UCSD-AML1 (cell line): Measurements from ENCODE around the gene YAE1.
"Not testable (repeated sequence)": the region's sequence is repeated elsewhere in the genome, so short reads cannot be mapped to it uniquely, and the experiment has no call there.

ENCODE experiments used
- DNase-seq: peaks from one replicate; lab custom pipeline; 2025; ENCODE audit not compliant: unreplicated experiment; lab: John Stamatoyannopoulos, UW

YAE1 gene, protein sequence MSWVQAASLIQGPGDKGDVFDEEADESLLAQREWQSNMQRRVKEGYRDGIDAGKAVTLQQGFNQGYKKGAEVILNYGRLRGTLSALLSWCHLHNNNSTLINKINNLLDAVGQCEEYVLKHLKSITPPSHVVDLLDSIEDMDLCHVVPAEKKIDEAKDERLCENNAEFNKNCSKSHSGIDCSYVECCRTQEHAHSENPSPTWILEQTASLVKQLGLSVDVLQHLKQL

DNA sequence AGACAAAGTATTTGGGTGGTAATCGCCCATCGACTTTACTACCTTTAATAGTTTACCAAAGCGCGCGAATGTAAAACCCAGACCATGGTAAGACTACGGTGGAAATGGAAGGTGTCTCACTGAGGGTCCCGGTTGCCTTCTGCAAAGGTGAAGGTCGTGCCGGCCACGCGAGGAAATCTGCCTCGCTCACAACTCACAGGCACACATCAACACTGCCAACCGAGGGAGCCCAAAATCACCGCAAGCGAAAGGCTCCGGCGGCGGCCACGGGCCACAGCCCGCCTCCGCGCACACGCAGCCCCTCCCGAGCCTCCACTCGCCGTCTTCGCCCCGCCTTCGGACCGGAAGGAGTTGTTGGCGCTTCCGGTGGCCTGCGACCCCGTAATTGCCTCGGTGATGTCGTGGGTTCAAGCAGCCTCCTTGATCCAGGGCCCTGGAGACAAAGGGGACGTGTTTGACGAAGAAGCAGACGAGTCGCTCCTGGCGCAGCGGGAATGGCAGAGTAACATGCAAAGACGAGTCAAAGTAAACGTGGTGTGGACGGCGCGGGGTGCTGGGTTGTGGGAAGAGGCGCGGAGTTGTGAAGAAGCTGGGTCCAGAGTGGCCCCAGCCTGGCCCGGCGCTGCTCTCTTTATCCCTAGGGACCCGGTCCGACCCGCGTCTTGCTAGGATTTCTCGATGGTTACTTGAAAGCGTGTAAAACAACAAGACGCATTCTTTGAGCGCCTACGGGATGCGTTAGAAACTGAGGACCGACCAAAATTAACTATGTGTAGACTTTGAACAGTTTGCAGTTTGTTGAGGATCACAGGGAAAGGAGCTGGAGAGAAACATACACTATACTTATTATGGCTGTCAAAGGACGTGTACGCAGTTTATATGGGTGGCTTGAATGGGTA lies at the start of gene YAE1:
YAE1 (plus strand) TSS at position 382 of the 899 bp plus-strand sequence; CDS start at position 397, 15 bp downstream.
- DNase-seq: peak; percentile 69

DNA sequence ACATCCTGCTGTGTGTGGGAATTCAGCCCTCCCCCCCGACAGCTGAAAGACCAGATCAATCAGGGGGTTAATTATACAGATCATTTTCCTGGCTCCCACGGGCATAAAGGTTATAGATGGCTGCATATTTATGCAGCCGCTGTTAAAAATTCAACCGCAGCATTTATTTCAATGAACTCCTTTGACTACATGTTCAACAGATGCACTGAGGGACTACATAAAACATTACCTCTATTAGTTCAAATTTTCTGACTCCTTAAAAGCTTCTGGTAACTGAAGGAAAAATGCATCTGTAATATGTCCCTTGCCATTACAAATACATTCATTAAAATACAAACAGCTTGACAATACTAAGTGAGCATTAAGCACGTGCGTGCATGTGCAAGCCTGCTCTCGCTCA lies 49.7 kb upstream of the YAE1 start:
- no peak for DNase-seq

DNA sequence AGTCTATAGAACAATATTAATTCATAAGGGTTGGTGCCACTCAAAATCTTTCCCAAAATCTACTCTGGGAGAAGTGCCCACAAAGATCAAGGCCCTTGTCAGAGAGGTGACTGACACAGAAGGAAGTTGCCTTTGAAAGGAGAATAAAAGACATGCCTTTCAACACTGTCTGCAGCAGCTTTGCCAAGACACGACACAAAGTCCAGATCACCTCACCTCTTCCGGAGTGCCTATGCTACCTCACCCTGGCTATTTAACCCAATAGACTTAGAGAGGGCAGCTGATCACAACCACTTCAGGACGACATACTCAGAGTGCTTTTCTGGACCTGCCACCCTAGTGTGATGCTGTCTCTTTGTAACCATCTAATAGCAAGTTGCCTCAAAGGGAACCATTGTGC lies 49.0 kb upstream of the YAE1 start:
- no peak for DNase-seq

DNA sequence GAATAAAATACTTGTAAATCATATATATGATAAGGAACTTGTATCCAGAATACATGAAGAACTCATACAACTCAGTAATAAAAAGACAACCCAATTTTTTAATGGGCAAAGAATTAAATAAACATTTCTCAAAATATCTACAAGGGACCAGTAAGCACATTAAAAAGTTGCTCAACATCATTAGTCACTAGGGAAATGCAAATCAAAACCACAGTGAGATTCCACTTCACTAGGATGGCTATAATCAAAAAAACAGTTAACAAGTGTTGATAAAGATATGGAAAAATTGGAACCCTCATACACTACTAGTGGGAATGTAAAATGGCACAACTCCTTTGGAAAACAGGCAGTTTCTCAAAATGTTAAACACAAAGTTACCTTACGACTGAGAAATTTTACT lies 40.3 kb upstream of the YAE1 start:
- no peak for DNase-seq

DNA sequence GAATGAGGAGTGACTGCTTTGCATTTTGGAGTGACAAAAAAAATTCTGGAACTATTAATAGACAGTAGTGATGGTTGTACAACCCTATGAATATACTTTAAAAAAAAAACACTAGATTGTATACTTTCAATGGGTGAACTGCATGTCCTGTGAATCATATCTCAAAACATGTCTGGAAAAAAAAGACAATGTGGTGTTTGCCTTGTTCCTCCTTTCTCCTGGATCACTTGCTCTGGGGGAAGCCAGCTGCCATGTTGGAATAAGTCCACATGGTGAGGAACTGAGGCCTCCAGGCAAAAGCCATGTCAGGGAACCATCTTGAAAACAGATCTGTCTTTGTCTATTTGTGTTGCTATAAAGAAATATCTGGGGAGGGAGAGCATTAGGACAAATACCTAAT lies 39.5 kb upstream of the YAE1 start:
- DNase-seq: no peak

DNA sequence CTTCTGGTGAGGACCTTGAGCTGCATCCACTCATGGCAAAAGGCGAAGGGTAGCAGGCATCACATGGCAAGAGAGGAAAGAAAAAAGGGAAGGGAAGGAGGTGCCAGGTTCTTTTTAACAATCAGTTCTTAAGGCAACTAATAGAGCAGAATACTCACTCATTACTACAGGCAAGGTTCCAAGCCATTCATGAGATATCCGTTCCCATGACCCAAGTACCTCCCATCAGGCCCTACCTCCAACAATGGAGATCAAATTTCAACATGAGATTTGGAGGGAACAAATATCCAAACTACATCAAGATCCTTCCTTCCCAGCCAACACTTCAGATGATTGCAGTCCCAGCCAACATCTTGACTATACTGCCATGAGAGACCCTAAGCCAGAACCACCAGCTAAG lies 38.9 kb upstream of the YAE1 start:
- no peak for DNase-seq

DNA sequence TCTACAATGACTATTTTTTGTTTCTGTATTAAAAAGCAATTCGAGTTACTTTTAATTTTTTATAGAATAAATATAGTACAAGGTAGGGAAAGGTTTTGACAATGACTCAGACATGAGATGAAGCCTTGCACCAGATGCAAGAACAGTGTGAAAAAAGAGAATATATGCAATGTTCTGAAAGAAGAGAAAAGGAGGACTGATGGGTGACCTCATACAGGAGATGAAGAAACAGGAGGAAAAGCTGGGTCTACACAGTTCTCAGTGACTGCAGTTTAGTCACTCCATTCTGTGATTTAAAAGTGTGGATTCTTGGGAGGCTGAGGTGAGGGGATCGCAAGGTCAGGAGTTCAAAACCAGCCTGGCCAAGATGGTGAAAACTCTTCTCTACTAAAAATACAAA lies 38.3 kb upstream of the YAE1 start:
- DNase-seq: no peak

DNA sequence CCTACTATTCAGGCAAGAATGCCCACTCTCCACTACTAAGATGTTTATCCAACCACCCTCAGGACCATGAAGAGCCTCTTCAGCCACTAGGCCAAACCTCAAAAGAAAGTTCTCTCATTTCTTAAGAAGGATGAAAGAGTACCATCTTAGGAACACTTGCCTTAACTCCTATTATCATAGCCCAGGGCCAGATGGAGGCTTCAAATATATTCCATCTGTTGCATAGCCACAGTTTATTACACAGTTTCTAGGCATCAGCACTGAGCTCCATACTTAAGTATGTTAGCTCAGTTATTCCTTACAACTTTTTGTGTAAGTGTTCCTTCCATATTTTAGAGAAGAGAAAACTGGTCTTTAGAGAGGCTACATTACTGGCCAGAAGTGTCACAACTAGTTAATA lies 37.4 kb upstream of the YAE1 start:
- no peak for DNase-seq

DNA sequence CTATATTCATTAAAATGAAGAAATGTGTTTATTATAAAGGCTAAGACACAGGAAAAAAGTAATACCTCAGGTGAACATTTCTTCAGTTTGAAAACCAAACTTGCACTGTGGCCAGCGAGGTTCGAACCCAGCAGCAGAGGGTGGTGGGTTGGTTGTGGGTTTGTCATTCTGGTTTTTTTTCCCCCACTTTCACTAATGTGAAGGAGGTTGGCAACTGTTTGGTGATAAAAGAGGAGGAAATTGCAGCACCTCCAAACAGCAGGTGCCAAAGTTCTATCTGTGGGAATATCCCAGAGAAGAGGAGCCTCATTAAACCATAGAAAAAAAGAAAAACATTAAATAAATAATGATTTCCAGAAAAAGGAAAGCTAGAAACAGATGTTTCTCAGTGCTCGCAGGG lies 36.6 kb upstream of the YAE1 start:
- DNase-seq: no peak

DNA sequence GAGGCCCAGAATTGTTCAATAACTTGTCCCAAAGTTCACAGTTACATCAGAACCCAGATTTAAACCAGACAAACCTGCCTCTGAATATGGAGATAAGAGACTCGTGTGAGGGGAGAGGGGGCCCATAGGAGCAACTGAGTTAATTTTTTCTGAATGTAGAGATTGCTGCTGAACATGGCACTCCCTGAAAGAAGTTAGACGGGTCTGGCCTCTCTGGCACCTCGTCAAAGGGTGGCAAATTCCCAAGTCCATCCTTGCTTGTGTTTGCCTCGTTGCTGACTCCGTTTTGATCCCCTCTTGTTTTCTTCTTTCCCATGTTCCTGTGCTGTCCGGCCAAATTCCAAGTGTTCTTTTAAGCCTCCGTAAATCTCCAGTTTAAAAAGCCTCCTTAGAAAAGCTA lies 35.2 kb upstream of the YAE1 start:
- DNase-seq: no peak

DNA sequence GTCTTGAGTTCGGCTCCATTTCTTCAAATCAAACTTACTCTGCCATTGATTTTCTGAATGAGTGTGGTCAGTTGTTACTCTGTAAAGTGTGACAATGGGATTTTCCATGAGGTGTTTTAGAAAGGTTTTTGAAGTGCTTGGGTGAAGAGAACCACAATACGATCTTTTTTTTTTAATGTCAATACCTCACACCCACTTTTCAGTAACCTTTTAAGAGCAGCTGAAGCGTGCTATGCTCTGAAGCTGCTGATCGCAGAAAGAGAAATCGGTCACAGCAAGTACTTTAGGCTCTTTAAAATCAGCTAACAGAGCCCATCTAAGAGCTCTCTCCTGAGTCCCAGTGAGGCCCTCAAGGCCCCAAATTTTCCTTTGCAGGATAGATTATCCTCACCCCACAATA lies 34.4 kb upstream of the YAE1 start:
- no peak for DNase-seq

DNA sequence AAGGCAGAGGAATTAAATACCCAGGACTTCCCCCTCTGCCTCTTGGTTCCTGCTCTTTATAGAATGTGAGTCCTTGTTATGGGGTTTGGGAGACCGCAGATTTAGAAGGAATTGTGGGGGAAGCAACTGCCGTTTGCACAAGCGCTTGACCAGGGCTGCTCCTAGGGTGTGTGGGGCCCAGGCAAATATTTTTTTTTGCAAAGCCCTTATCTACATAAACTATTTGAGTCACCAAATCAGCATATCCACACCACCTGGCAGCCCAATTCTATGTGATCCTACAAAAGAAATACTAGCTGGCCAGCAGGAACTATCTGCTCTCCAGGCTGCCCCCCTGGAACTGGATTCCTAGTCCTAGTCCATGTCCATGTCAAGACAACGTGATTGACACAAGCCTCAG lies 33.4 kb upstream of the YAE1 start:
- DNase-seq: no peak

DNA sequence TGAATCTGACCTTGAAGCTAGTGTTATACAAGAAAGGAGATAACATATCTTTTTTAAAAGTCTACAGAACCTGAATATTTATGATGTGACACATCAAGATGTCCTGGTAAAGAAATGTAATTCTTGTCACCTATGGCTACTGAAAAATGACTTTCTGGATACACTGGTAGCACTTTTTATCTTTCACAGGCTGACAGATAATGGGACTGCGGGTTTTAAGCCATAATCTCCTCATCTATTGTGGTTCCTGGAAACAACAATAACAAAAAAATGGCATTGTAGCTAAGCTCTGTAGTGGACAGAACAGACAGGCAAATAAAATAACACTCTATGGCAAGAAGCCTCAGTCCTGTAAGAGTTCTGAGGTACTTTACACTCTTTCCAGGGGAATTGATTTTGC lies 31.6 kb upstream of the YAE1 start:
- DNase-seq: no peak

DNA sequence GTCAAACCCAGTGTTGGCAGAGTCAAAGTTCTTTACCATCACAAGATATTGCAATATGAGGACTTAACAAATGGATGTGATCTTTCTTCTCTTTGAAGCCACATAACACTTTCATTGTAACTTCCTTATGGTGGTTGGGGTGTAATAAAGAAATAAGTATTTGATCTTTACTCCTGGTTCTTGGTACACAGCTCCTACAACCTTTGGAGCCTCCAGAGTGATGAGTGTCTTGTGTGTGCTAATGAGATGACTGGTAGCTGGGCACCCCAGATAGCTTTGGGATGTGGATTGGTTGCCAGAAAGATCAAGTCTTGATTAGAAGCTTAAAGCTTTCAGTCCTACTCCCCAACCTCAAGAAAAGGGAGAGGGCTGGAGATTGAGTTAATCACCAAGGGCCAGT lies 31.1 kb upstream of the YAE1 start:
- no peak for DNase-seq

DNA sequence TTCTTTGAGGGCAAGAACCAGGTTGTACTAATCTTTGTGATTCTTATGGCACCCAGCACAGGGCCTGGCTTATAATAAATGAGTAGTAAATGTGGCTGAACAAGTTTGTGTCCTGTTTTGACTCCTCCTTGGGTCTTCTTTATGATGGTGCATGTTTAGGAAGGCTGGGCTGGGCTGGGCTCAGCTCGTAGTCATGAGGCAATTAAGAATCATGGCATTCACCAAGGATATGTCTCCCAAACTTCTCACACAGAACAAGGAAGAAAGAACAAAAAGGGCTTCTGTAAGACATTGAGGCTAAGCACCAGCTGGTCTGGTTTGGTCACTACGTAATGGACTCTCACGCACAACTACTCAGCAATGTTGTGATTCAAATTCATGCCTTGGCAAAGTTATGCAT lies 30.5 kb upstream of the YAE1 start:
- no peak for DNase-seq

DNA sequence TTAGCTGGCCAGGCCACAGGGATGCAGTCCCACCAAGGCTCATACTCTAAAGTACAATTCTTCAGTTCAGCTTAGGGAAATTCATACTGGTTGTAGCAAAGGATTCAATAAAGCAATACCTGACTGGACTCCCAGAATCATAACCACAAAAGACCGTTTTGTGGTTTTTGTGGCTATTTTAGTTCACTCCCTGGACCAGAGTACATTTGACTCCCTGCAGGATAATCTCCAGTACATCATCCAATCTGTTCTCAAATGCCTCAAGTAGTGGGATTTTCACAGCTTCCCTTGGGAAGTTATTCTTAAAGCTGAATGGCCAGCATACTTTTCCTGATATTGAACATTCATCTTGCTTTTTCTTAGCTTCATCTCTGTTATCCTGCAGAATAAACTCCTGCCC lies 29.3 kb upstream of the YAE1 start:
- no peak for DNase-seq

DNA sequence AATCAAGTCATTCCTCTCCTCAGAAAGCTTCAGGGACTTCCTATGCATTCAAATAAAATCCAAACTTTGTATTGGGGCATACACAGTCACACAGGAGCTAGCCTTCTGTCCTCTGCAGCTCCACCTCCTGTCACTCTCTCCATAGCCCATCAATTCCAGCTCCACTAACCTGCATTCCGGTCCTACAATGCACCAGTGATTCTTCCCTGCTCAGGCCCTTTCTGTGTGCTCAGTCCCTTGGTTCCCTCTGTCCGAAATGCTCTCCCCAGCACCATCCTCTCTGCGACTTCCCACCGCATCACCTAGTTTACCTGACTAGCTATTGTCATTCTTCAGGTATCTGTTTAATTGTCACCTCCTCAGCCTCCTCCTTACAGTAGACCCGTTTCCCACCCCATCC lies 26.4 kb upstream of the YAE1 start:
- DNase-seq: no peak

DNA sequence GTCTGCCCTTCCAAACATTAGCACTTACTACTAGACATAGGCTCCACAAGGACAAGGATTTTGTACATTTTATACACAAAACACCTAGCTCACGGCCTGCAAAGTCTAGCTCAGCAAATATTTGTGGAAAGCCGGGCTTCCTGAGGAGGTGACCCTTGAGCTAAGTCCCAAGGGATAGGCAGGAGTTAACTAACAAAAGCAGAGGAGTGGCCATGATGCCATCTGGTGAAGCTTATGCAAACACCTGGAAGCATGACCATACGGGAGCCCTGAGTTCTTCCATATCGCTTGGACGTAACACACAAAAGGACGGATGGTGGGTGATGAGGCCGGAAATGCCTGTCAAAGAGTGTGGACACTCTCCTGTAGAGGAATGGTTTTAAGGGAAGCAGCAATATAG lies 25.9 kb upstream of the YAE1 start:
- DNase-seq: no peak

DNA sequence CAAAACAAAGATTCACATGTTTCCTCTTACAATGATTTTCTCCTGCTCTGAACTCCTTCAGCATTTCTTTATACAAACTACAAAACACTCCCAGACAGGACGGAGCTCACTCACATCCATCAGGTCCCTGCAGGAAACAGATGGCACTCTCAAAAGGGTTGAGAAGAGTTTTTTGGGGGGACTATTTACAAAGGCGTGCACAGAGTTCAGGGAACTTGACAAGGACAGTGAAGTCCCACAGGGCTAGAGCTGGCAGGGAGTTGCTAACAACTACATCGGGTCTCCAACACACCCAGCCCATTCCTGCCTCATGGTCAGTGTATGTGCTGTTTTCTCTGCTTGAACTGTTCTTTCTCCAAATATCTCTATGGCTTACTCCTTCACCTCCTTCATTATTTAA lies 24.7 kb upstream of the YAE1 start:
- no peak for DNase-seq

DNA sequence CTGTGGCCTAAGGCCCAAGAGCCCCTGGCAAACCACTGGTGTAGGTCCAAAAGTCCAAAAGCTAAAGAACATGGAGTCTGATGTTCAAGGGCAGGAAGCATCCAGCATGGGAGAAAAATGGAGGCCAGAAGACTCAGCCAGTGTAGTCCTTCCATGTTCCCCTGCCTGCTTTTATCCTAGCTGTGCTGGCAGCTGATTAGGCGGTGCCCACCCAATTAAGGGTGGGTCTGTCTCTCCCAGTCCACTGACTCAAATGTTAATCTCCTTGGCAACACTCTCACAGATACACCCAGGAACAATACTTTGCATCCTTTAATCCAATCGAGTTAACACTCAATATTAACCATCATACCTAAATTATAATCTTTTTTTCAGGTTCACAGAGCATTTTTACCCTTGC lies 21.4 kb upstream of the YAE1 start:
- not testable (repeated sequence) for DNase-seq

DNA sequence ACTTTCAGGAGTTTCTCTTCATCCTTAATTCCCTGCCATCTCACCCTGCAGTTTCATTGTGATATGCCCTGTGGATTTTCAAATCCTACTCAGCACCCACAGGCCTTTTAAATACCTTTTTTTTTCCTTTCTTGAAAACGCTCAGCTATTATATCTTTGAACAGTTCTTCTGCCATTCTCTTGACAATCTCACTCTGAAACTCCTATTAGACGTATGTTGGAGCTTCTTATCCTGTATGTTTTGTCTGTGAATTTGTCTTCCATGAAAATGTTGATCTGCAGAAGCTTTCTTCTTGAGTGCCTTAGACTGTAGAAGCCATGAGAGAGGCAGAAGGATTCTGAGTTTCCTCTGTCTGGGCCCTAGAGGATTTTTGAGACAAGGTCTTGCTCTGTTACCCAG lies 18.9 kb upstream of the YAE1 start:
- no peak for DNase-seq

DNA sequence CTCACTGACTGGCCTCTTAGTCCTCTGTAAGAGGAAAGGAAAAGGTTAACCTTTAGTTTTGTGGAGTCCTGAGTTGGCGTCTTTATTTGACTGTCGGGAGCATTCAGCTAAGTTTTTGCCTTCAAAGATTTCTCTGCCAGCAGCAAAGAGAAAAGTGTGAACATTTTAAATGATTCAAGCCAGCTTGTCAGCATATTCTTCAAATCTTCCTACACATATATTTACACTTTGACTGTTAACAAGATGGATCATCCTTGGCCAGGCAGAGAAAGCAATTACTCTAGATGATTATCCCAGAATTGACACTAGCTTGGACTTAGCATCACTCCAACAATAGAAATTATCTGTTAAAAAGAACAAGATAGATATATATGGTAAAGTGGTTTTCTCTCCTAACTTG lies 15.8 kb upstream of the YAE1 start:
- no peak for DNase-seq

DNA sequence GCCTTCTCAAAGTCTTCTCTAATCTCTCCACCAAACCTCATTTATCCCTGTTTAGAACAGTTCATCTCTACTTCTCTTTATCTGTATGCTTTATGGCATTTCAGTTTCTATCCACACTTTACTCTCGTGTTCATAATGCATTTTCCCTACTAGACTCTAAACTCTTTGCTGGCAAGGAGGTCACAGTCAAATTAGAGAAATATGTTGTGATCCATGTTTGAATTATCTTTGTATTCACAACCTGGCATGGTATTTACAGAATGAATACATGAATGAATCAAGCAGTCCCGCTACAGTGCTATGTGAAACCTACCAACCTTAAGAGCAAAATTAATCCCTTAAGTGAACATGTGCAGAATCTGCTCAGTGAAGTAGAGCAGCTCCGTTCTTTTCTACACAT lies 12.8 kb upstream of the YAE1 start:
- DNase-seq: no peak
